ENCODE results near the gene PPP1R3C.

DNA sequence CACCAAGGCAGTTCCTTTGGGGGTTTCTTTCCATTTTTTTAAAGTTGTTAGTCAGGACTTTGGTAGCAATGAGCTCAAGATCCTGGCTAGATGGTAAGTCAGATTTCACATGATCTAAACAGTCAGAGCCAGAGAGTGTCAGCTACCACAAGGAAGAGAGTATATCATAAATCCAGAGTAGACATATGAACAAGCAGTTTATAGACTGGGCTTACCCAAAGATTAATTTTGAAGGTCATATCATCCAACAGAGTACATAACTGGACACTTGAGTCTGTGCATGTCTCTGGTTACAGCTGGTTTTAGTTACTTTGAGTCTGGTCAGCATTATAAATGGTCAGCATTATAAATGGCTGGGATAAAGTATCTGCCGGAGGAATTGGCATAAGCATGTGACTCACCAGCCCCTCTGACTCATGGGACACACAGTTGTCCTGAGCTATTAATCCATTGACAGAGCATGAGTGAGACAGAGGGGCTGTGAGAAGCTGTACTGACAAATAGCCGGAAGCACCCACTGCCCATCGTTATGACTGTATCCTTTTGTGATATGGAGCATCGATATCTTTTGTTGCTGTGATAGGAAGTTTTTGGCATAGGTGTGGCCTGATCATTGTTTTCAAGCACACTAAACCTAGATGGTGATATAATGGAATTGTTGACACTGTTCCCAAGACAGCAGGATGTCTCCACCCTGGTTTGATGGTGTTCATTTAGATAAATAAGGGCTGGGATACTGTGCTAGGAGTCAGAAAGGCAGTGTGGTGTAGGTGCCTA, 19.3 kb downstream of the PPP1R3C start:
- TF ChIP-seq POLR2A (IDR thresholded peaks at IDR 0.05): peak; percentile 56 to 79
- TF ChIP-seq, protein P1, sequence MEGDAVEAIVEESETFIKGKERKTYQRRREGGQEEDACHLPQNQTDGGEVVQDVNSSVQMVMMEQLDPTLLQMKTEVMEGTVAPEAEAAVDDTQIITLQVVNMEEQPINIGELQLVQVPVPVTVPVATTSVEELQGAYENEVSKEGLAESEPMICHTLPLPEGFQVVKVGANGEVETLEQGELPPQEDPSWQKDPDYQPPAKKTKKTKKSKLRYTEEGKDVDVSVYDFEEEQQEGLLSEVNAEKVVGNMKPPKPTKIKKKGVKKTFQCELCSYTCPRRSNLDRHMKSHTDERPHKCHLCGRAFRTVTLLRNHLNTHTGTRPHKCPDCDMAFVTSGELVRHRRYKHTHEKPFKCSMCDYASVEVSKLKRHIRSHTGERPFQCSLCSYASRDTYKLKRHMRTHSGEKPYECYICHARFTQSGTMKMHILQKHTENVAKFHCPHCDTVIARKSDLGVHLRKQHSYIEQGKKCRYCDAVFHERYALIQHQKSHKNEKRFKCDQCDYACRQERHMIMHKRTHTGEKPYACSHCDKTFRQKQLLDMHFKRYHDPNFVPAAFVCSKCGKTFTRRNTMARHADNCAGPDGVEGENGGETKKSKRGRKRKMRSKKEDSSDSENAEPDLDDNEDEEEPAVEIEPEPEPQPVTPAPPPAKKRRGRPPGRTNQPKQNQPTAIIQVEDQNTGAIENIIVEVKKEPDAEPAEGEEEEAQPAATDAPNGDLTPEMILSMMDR (IDR thresholded peaks at IDR 0.05 in 4 of 5, conservative IDR thresholded peaks at IDR 0.05 in 1 of 5): no peak
